H7 (cell line): ENCODE measurements around the gene ANO1. TPM values are rescaled to one million over a fixed set of nuclear protein-coding genes. Genes with fewer than 3 reads are reported as not detected.

Experiments used
- DNase-seq: peaks from one replicate; pipeline ENCODE4 v3.0.0; 2012
- H3K27me3 ChIP-seq: 2 replicates; pipeline ENCODE4 v1.6.0; 2011; ENCODE audit warnings: mild to moderate bottlenecking, low read length; ENCODE audit not compliant: control insufficient read depth, insufficient read depth
- H3K36me3 ChIP-seq: replicated peaks from 2 replicates; pipeline ENCODE4 v1.5.1; 2011; ENCODE audit warnings: low read length; ENCODE audit not compliant: control insufficient read depth, insufficient read depth
- H3K4me3 ChIP-seq: 2 replicates; pipeline ENCODE4 v1.5.1; 2011; ENCODE audit warnings: low read depth, mild to moderate bottlenecking, control low read depth, low read length, moderate library complexity; ENCODE audit not compliant: insufficient read depth
- total RNA-seq: library from RNA; depleted of rRNA; stranded (reverse); fragments of >200 nt; shearing (Covaris generic); gene quantifications from 2 replicates; pipeline ENCODE4 v1.2.3, GENCODE V29; 2014

ANO1 gene
- total RNA-seq, 1 experiment from 2014 or later = 1.1 TPM

GRCh38 chr11:70169127-70169526, 91.0 kb downstream of the ANO1 start:
- Histone ChIP-seq H3K36me3 (no peaks in the 10 kb centered on the region), H3K4me3 (no peak overlapping the region), H3K27me3 (no peaks in the 10 kb centered on the region)
- no peak for DNase-seq

GRCh38 chr11:70169632-70170031, 91.5 kb downstream of the ANO1 start:
- Histone ChIP-seq H3K36me3 (no peaks in the 10 kb centered on the region), H3K27me3 (no peaks in the 10 kb centered on the region), H3K4me3 (no peak overlapping the region)
- DNase-seq = no peak

GRCh38 chr11:70170596-70171210, 92.6 kb downstream of the ANO1 start:
- Histone ChIP-seq H3K4me3 (no peak overlapping the region), H3K27me3 (no peaks in the 10 kb centered on the region), H3K36me3 (no peaks in the 10 kb centered on the region)
- no peak for DNase-seq

GRCh38 chr11:70173018-70173417, 94.9 kb downstream of the ANO1 start:
- H3K4me3 ChIP-seq = no peak overlapping the region
- H3K27me3 ChIP-seq = no peaks in the 10 kb centered on the region
- H3K36me3 ChIP-seq = no peaks in the 10 kb centered on the region
- no peak for DNase-seq

GRCh38 chr11:70174547-70175235, 96.6 kb downstream of the ANO1 start:
- peak; percentile 77 for DNase-seq
- Histone ChIP-seq H3K36me3 (no peaks in the 10 kb centered on the region), H3K27me3 (no peaks in the 10 kb centered on the region), H3K4me3 (no peak overlapping the region)

DNA sequence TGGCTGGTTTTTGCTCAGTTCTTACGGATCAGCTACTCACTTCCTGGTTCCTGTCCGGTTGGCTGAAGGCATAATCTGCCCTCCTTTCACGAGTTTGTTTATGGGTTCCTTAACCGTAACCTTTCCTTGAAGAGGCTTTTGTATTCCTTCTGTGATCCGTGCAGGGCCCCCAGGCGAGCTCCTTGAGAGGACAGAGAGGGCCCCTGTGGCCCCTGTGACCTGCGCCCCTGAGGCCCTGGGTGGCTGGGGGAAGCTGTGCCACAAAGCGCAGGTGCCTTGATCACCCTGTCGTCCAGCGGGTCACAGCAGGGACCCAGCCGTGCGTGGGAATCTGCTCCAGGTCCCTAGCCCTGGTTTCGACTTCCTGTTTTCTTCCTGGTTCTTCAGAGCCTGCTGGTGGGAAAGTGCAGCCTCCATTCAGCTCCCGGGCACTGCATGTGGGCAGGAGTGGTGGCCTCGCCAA, 97.2 kb downstream of the ANO1 start:
- peak; percentile 69 for DNase-seq
- Histone ChIP-seq H3K4me3 (no peak overlapping the region), H3K27me3 (no peaks in the 10 kb centered on the region), H3K36me3 (no peaks in the 10 kb centered on the region)

DNA sequence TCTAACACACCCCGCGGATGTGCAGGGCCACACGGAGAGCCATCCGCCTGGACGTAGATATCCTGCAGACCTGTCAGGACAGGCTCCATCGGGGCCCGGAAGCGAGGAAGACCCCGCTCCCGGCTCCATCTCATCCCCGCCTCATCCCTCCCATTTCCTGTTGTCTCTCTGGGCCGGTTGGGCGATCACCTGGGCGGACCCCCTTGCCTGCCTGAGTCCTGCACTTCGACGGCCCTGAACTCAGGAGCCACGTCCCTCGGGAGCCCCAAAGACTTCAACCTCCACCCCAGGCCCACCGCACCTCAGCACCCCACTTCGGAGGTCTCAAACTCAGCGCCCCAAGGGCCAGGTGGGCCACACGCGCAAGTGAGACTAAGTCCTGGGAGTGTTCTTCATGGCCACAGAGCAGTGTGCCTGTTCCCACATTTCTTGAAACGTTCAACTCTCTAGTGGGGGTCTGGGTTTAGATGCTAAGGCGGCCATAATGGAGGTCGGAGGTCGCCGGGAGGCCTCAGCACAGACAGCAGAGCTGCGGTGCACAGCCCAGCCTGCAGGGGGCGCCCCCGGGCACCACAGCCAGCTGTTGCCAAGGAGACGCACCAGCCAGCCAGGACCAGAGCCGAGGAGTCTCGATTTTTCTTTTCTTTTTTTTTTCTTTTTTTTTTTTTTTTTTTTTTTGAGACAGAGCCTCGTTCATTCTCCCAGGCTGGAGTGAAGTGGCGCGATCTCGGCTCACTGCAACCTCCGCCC, 99.0 kb downstream of the ANO1 start:
- Histone ChIP-seq H3K27me3 (no peaks in the 10 kb centered on the region), H3K36me3 (no peaks in the 10 kb centered on the region), H3K4me3 (no peak overlapping the region)
- DNase-seq = peak; percentile 98

- peaks cover 1% of the 10 kb centered on the region; the same call in 1 of the 2 replicates for H3K27me3 ChIP-seq
- no peak overlapping the region for H3K4me3 ChIP-seq
- H3K36me3 ChIP-seq = no peaks in the 10 kb centered on the region
- DNase-seq = no peak
Measured at GRCh38 chr11:70180906-70181305, 102.8 kb downstream of the ANO1 start.

DNA sequence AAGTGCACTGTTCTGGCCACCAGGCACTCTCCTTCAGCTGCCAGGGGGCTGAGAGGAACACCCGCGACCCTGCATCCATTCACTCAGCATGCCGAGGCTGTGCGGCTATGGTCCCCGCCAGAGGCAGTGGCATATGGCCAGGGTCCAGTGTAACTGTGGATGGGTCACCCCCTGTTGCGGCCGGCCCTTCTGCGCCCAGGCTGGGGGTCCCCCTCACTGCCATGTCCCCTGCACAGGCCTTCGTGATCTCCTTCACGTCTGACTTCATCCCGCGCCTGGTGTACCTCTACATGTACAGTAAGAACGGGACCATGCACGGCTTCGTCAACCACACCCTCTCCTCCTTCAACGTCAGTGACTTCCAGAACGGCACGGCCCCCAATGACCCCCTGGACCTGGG, 104.1 kb downstream of the ANO1 start:
- H3K4me3 ChIP-seq = no peak overlapping the region
- H3K27me3 ChIP-seq = peaks cover 1% of the 10 kb centered on the region; the same call in 1 of the 2 replicates
- DNase-seq = no peak
- H3K36me3 ChIP-seq = no peaks in the 10 kb centered on the region

- H3K36me3 ChIP-seq = no peaks in the 10 kb centered on the region
- no peak for DNase-seq
- no peak overlapping the region for H3K4me3 ChIP-seq
- peaks cover 1% of the 10 kb centered on the region; the same call in 1 of the 2 replicates for H3K27me3 ChIP-seq
Measured at GRCh38 chr11:70183032-70183431, 104.9 kb downstream of the ANO1 start.

- Histone ChIP-seq H3K27me3 (peaks cover 1% of the 10 kb centered on the region; the same call in 1 of the 2 replicates), H3K4me3 (no peak overlapping the region), H3K36me3 (no peaks in the 10 kb centered on the region)
- no peak for DNase-seq
Measured at GRCh38 chr11:70183483-70184176, 105.5 kb downstream of the ANO1 start.

DNA sequence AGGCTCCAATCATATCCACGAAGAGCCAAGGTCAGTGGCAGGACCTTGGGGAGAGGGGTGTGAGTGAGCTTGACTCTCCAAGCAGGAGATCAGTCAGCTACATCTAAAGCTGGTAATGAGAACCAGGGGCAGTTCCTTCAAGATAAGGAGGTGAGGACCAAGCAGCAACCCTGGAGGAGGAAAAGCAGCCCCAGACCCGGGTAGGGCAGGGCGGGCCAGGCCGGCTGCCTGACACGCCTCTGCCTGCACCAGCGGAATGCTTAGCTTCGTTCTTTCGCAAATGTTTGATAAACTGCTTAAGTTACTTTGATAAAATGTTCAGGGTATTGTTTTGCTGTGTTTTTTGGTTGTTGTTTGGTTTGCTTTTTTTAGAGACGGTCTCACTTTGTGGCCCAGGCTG, 106.3 kb downstream of the ANO1 start:
- no peaks in the 10 kb centered on the region for H3K36me3 ChIP-seq
- no peak for DNase-seq
- no peak overlapping the region for H3K4me3 ChIP-seq
- peaks cover 1% of the 10 kb centered on the region; the same call in 1 of the 2 replicates for H3K27me3 ChIP-seq

- Histone ChIP-seq H3K4me3 (no peak overlapping the region), H3K36me3 (no peaks in the 10 kb centered on the region), H3K27me3 (peaks cover 1% of the 10 kb centered on the region; the same call in 1 of the 2 replicates)
- no peak for DNase-seq
Measured at GRCh38 chr11:70185348-70186055, 107.4 kb downstream of the ANO1 start.

GRCh38 chr11:70186420-70186819, 108.3 kb downstream of the ANO1 start:
- no peak for DNase-seq
- Histone ChIP-seq H3K36me3 (no peaks in the 10 kb centered on the region), H3K27me3 (peaks cover 1% of the 10 kb centered on the region; the same call in 1 of the 2 replicates), H3K4me3 (no peak overlapping the region)
